ENCODE measurements around the gene BRCC3.
A peak's percentile ranks its signal among the peaks of the same experiment; 100 is the strongest.
"Not testable (repeated sequence)": the region's sequence is repeated elsewhere in the genome, so short reads cannot be mapped to it uniquely, and the experiment has no call there.

The BRCC3 gene

GRCh38 chrX:155061760-155062159 lies 9.5 kb upstream of the BRCC3 start:
- no peak for DNase-seq

- no peak for DNase-seq
Measured at GRCh38 chrX:155065035-155065734, 6.1 kb upstream of the BRCC3 start.

GRCh38 chrX:155068165-155068564 lies 3.1 kb upstream of the BRCC3 start:
- DNase-seq = no peak

GRCh38 chrX:155069414-155069813 lies 1.9 kb upstream of the BRCC3 start:
- DNase-seq = no peak

GRCh38 chrX:155070038-155070437 lies 1.3 kb upstream of the BRCC3 start:
- peak; percentile 17 for DNase-seq

- DNase-seq = no peak
Measured at GRCh38 chrX:155070663-155070974, 689 bp upstream of the BRCC3 start.

GRCh38 chrX:155071694-155072280 lies 479 bp downstream of the BRCC3 start:
- peak; percentile 63 for DNase-seq

GRCh38 chrX:155086202-155086840 lies 15.0 kb downstream of the BRCC3 start:
- peak; percentile 12 for DNase-seq

GRCh38 chrX:155086961-155087735 lies 15.8 kb downstream of the BRCC3 start:
- DNase-seq = no peak

GRCh38 chrX:155094468-155095061 lies 23.3 kb downstream of the BRCC3 start:
- DNase-seq = peak; percentile 30

GRCh38 chrX:155105919-155106318 lies 34.6 kb downstream of the BRCC3 start:
- DNase-seq = no peak

- DNase-seq = no peak
Measured at GRCh38 chrX:155108427-155108826, 37.1 kb downstream of the BRCC3 start.

GRCh38 chrX:155112171-155112570 lies 40.9 kb downstream of the BRCC3 start:
- no peak for DNase-seq

- no peak for DNase-seq
Measured at GRCh38 chrX:155113097-155113496, 41.8 kb downstream of the BRCC3 start.

- DNase-seq = no peak
Measured at GRCh38 chrX:155115174-155115819, 44.0 kb downstream of the BRCC3 start.

GRCh38 chrX:155127465-155127864 lies 56.2 kb downstream of the BRCC3 start:
- no peak for DNase-seq

GRCh38 chrX:155127940-155128339 lies 56.6 kb downstream of the BRCC3 start:
- no peak for DNase-seq

- no peak for DNase-seq
Measured at GRCh38 chrX:155132110-155132509, 60.8 kb downstream of the BRCC3 start.

- DNase-seq = no peak
Measured at GRCh38 chrX:155134255-155134654, 62.9 kb downstream of the BRCC3 start.

- no peak for DNase-seq
Measured at GRCh38 chrX:155143959-155144548, 72.7 kb downstream of the BRCC3 start.

GRCh38 chrX:155144926-155145325 lies 73.6 kb downstream of the BRCC3 start:
- no peak for DNase-seq

GRCh38 chrX:155147612-155148011 lies 76.3 kb downstream of the BRCC3 start:
- not testable (repeated sequence) for DNase-seq
